ENCODE measurements around the gene ZNF576. TPM values are rescaled to one million over a fixed set of nuclear protein-coding genes. Genes with fewer than 3 reads are reported as not detected.
"Not testable (repeated sequence)": the region's sequence is repeated elsewhere in the genome, so short reads cannot be mapped to it uniquely, and the experiment has no call there.

The ZNF576 gene
- total RNA-seq, 1 experiment from 2014 or later: 22.5 TPM

DNA sequence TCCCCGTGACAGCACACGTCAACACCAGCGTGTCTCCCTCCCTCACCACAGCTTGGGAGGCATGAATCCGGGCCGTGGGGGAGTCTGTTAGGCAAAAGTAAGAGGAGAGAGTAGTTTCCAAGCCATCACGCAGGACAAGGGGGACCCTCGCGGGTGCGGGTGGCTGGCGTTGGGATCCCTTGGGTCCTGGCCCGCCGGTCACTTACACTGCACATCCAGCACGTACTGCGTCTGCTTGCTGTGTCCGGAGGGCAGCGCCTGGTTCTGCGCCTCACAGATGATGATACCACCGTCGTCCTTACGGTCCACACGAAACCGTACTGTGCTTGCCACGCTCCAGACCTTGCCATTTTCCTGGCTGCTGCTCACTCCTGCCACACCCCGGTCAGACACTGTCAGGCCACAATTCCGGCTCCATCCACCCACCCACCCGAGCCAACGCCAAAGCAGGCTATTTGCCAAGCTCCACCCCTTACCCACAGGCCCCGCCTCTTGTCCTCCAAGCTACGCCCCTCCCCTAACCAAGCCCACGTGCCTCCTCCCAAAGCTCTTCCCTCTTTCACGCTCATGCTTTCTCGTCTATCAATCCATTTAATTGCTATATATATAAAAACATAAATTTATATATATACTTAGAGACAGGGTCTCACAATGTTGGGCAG, 29.7 kb downstream of the ZNF576 start:
- no peak for DNase-seq (ENCODE audit: low spot score)

DNA sequence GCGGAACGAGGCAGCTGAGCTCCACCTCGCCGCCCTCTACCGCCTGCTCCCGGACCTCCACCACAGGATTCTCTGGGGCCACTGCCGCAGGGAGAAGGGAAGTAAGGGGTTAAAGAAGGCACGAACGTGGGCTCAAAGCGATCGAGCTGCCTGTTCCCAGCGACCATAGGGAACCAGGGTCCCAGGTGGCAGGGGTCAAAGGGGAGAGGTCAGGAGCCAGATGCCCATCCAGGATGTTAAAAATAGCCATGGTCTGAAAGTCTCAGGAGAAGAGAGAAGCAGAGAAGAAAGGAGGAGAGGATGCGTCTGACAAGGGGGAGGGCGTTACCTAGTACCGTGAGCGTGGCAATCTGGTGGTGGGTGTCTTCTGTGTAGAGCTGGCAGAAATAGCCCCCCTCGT, 30.4 kb downstream of the ZNF576 start:
- DNase-seq (ENCODE audit: low spot score): no peak

DNA sequence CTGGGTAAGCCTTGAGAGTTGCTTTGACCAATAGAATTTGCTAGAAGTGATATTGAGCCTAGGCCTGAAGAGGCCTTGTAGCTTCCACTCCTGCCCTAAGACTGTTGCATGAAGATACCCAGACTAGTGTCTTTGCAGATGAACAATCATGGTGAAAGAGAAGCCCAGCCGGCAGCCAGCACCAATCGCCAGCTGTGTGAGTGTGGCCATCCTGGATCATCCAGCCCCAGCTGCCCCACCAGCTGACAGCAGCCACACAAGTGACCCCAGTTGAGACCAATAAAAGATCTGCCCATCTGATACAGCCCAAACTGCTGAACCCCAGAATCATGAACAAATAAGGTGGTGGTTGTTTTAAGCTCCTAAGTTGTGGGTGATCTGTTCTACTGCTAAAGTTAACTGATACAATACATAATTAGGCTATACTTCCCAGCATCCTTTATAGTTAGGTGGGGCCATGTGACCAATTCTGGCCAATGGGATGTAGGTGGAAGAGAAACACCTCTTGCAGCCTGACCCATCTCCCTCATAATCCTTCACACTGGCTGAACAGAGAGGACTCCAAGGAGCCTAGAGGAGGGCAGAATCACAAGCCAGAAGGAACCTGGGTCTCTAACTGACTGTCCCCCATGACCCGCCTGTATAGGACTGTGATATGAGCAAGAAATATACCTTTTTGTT, 32.4 kb downstream of the ZNF576 start:
- no peak for DNase-seq (ENCODE audit: low spot score)

DNA sequence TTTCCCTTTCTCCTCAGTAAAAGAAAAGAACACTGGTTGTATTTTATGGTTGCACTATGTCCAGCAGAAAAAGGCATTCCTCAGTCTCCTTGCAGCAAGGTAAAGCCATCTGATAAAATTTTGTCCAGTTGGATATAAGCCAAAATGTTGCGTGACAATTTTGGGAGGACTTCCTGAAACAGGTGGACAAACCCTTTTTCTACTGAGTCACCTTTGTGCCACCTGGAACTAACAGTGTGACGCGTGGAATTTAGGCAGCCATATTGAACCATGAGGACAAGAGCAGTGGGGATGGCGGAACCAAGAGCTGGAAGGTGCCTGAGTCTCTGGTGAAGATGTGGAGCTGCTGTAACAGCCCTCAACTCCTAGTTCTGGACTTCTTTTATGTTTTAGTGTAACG, 35.1 kb downstream of the ZNF576 start:
- DNase-seq (ENCODE audit: low spot score): no peak

- no peak for DNase-seq (ENCODE audit: low spot score)
Measured at GRCh38 chr19:43633520-43633919, 37.1 kb downstream of the ZNF576 start.

GRCh38 chr19:43634068-43634467, 37.7 kb downstream of the ZNF576 start:
- DNase-seq (ENCODE audit: low spot score): no peak

GRCh38 chr19:43634506-43634871, 38.1 kb downstream of the ZNF576 start:
- no peak for DNase-seq (ENCODE audit: low spot score)

DNA sequence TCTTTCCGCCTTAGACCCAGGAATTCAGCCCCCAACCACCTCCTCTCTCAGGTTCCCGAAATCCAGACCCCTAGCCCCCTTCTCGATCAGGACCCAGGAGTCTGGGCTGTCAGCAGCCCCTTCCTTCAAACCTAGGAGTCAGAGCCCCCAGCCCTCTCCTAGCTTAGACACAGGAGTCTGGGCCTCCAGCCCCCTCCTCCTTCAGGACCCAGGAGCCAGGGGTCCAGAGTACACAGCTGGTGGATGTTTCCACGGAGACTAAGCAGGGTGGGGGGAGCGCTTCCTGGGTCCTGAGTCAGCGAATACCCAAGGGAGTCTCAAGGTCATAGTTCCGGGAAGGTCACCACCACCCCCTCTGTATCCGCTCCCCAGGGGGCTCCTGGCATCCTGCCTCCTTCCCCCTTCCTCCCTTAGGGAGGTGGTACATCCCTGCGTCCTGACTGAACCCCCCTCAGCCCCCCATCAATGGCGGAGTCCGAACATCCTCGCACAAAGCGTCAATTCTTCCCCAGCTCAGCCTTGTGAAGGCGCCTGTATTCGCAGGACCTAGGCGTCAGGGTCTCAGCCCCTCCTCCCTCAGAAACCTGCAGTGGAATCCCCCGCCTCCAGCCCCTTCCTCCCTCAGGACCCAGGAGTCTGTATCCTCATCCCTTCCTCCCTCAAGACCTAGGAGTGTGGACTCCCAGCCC, 38.6 kb downstream of the ZNF576 start:
- no peak for DNase-seq (ENCODE audit: low spot score)

DNA sequence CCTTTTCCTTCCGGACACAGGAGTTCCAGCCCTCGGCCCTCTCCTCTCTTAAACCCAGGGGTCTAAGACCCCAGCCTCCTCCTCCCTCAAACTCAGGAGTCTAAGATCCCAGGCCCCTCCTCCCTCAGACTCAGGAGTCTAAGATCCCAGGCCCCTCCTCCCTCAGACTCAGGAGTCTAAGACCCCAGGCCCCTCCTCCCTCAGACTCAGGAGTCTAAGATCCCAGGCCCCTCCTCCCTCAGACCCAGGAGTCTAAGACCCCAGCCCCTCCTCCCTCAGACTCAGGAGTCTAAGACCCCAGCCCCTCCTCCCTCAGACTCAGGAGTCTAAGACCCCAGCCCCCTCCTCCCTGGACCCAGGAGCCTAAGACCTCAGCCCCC, 39.2 kb downstream of the ZNF576 start:
- DNase-seq (ENCODE audit: low spot score): not testable (repeated sequence)

GRCh38 chr19:43636121-43636683, 39.8 kb downstream of the ZNF576 start:
- DNase-seq (ENCODE audit: low spot score): peak; percentile 89

- no peak for DNase-seq (ENCODE audit: low spot score)
Measured at GRCh38 chr19:43638214-43638994, 42.0 kb downstream of the ZNF576 start.

DNA sequence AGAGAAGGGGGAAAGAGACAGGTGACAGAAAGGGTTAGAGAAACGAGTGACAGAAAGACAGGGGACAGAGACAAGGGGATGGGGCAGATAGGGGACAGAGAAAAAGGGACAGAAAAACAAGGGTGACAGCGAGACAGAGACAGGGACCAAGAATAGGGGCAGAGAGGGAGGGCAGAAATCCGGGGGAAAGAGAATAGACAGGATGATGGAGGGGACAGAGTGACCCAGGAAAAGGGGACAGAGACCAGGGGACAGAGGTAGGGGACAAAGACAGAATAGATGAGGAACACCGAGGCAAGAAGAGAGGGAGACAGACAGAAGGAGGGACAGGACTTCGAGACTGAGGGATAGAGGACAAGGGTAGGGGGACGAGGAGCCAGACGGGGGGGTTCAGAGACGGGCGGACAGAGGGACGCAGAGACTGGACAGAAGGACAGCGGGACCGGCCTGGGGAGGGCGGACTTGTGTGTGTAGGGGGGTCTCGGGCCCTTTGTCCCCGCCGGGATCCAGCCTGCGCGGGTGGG, 42.7 kb downstream of the ZNF576 start:
- DNase-seq (ENCODE audit: low spot score): no peak

DNA sequence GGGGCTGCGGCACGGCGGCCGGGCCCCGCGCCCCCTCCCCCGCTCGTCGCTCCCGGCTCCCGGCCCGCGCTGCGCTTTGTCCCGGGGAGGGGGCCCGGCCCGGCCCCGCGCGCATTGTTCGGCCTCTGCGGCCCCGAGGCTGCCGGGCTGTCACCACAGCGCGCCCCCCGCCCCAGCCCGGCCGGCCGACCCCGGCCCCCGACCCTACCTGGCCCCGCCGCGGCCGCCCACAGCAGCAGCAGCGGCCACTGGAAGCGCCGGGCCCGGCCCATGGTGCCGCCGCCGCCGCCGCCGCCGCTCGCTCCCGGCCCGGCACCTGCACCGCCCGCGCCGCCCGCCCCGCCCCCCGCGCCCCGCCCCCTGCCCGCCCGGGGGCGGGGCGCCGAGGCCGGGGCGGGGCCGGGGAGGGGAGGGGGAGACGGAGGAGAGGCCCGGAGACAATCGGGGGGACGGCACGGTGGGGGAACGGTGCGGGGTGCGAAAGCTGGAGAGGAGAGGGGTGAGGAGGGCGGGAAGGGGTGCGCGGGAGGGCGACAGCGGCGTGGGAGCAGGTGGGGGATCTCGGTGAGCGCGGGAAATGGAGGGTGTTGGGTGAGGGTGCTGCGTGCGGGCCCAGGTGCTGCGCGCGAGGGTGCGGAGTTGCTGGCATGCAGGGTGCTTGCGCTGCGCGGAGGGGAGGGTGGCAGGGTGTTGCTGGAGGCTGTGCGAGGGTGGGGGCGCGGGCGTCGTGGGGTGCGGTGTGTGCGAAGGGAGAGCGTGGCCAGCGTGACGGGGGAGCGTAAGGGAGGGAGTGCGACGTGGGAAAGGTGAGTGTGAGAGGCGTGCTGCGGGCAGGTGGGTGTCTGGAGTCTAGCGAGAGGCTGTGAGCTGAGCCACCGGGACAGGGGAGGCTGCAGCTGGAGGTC, 43.4 kb downstream of the ZNF576 start, which contains the start of gene CADM4:
Gene CADM4 (minus strand): TSS at position 332 of the 905 bp plus-strand sequence. CDS start 60 bp downstream, at position 272.
- no peak for DNase-seq (ENCODE audit: low spot score)

DNA sequence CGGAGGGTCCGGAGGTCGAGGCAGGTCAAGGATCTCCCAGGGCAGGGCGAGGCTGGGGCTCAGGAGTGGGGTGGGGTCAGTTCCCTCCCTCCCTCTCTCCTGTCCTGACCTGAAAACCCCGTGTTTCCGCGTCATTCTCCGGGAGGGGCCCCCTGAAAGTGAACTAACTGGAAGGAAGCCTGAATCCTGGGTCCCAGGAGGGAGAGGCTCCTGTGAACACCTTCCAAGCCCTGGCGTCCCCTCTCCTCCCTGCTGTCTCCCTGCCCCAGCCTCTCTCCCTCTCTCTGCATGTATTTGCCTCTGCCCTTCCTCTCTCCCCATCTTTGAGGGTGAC, 44.0 kb downstream of the ZNF576 start:
- DNase-seq (ENCODE audit: low spot score): no peak

DNA sequence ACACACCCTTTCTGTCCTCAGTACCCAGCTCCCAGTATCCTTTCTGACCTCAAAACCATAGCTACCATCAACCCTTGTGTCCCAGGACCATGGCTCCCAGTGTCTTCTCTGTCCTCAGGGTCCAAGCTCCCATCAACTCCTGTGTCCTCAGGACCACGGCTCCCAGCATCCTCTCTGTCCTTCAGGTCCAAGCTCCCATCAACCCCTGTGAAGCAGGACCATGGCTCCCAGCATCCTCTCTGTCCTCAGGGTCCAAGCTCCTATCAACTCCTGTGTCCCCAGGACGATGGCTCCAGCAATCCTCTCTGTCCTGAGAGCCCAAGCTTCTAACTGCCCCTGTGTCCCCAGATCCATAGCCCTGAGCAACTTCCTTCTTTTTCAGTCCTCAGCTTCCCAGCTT, 44.9 kb downstream of the ZNF576 start:
- DNase-seq (ENCODE audit: low spot score): no peak

- DNase-seq (ENCODE audit: low spot score): no peak
Measured at GRCh38 chr19:43642531-43642930, 46.1 kb downstream of the ZNF576 start.

- DNase-seq (ENCODE audit: low spot score): no peak
Measured at GRCh38 chr19:43643326-43643725, 46.9 kb downstream of the ZNF576 start.

DNA sequence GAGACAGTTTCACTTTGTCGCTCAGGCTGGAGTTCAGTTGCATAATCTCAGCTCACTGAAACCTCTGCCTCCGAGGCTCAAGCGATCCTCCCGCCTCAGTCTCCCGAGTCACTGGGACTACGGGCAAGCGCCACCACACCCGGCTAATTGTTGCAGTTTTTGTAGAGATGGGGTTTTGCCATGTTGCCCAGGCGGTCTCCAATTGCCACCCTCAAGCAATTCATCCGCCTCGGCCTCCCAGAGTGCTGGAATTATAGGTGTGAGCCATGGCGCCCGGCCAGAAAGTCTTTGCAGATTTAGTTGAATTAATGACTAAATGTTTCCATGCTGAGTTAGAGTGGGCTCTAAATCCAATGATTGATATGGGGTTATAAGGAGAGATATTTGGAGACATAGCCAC, 47.8 kb downstream of the ZNF576 start:
- no peak for DNase-seq (ENCODE audit: low spot score)

DNA sequence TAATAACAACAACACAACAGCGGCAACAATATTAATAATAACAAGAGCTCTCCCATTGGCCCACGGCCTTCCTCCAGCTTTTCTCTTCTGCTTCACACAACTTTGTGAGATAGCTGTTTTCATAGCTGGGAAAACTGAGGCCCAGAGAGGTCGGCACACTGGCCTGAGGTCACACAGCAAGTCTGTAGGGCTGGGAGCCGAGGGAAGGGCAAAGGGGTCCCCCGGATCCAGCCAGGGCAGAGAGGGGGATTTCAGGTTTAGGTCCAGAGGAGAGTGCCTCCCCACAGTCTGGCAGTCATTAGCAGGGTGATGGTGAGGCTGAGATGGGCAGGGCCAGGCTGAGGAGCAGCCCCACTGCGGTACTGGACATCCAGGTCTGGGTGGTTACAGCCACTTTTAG, 52.2 kb downstream of the ZNF576 start:
- no peak for DNase-seq (ENCODE audit: low spot score)

- DNase-seq (ENCODE audit: low spot score): no peak
Measured at GRCh38 chr19:43649514-43649913, 53.1 kb downstream of the ZNF576 start.

- DNase-seq (ENCODE audit: low spot score): not testable (repeated sequence)
Measured at GRCh38 chr19:43650276-43650675, 53.9 kb downstream of the ZNF576 start.
